Choroid plexus epithelial cell (primary cell): ENCODE results near the gene TXNDC9.

ENCODE experiments used
- DNase-seq: peaks from one replicate; pipeline ENCODE4 v3.0.0-alpha.2; 2010; ENCODE audit warnings: low read depth
- H3K4me3 ChIP-seq: 2 replicates; pipeline ENCODE4 v1.5.1; 2011; ENCODE audit warnings: low read depth, mild to moderate bottlenecking, control low read depth, low read length, moderate library complexity
- CTCF ChIP-seq: conservative IDR thresholded peaks from 2 replicates; pipeline ENCODE4 v1.5.1; 2011; ENCODE audit warnings: low read depth, mild to moderate bottlenecking, control low read depth, inconsistent platforms, low read length, moderate library complexity

TXNDC9 gene

GRCh38 chr2:99335911-99336803, at the start of gene TXNDC9:
Gene TXNDC9 (minus strand): TSS chr2:99336333. CDS start chr2:99333210, 3,123 bp downstream.
- peak; percentile 100 for DNase-seq
- TF ChIP-seq CTCF: no peak
- peak within 1 kb of the TSS; percentile 98 for H3K4me3 ChIP-seq

- DNase-seq: no peak
- H3K4me3 ChIP-seq: no peak overlapping the region
- no peak for TF ChIP-seq CTCF
Measured at GRCh38 chr2:99382143-99382542, 46.0 kb upstream of the TXNDC9 start.

GRCh38 chr2:99380376-99381010, 44.4 kb upstream of the TXNDC9 start:
- H3K4me3 ChIP-seq: no peak overlapping the region
- no peak for TF ChIP-seq CTCF
- DNase-seq: no peak

- TF ChIP-seq CTCF: no peak
- no peak for DNase-seq
- no peak overlapping the region for H3K4me3 ChIP-seq
Measured at GRCh38 chr2:99377879-99378278, 41.7 kb upstream of the TXNDC9 start.

- no peak for DNase-seq
- no peak overlapping the region for H3K4me3 ChIP-seq
- TF ChIP-seq CTCF: no peak
Measured at GRCh38 chr2:99376254-99376864, 40.2 kb upstream of the TXNDC9 start.

GRCh38 chr2:99374747-99375146, 38.6 kb upstream of the TXNDC9 start:
- DNase-seq: no peak
- no peak for TF ChIP-seq CTCF

More at GRCh38 chr2:99374747-99375146, 38.6 kb upstream of the TXNDC9 start:
- H3K4me3 ChIP-seq: no peak overlapping the region
